Esophagus mucosa (tissue), 1 donor: ENCODE results near the gene C1orf52. TPM values are rescaled to one million over a fixed set of nuclear protein-coding genes. Genes with fewer than 3 reads are reported as not detected.

ENCODE experiments used
- ATAC-seq: fragments of 200-7000 bp; cut with Tn5 transposase; one replicate; pipeline ENCODE4 v1.9.1; 2020
- total RNA-seq: library from RNA; stranded (reverse); gene quantifications from one replicate; pipeline ENCODE4 v1.2.4, GENCODE V29; 2023
- donor health status: DM: yes; HTN: yes; CAD: no.

C1orf52 gene
- total RNA-seq, 1 donor from 2014 or later: 11.7 TPM

GRCh38 chr1:85229574-85230097 lies 29.8 kb downstream of the C1orf52 start:
- ATAC-seq: peak; percentile 66

- ATAC-seq: no peak
These were observed 30.5 kb downstream of the C1orf52 start for GRCh38 chr1:85228972-85229371.

DNA sequence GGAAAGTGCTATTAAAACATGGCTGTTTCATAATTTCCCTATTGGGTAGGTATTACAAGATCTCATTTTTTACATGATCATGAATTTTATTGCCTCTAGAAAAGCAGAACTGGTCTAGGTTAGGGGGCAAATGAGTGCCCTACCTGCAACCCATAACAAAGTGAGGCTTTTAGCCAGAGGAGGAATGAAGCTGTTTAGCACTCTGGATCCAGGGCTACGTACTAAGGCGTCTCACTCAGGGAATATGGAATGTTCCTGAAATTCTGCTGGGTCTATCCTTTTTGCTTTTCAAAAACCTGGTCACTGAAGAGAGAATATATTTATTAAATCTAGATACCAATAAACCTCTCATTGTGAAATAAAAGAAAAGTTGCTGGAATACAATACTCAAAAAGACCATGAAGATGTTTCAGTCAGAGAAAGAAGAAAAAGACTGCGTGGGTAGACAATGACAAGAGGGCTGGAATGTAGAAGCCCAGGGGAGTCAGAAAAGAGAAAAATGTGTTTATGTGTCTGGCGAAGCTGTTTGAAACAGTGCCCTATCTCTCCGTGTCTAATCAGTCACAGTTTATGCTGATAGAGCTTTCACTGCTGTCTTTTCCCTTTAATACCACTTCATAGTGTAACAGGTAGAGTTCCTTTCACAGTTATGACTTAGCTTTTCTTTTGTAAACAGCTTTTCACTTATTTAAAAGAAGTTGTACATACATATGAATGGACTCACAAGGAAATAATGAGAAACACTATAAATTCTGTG lies 33.7 kb downstream of the C1orf52 start:
- ATAC-seq: no peak

GRCh38 chr1:85224734-85225623 lies 34.5 kb downstream of the C1orf52 start:
- ATAC-seq: peak; percentile 65

GRCh38 chr1:85224295-85224694 lies 35.2 kb downstream of the C1orf52 start:
- no peak for ATAC-seq

DNA sequence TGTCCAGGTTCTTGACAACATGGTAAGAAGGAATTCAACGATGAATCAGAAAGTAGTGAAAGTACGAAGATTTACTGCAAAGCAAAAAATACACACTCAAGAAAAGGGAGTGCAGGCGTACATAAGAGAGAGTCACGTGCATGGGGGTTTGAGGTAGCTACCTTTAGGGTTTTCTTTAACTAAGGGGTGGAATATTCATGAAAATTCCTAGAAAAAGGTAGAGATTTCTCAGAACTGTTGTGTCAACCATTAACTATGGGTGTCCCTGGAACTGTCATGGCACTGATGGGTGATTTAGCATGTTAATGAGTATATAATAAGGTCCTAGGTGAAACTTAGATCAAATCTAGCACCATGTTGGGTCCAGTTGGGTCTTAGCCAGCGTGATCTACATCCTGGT lies 36.1 kb downstream of the C1orf52 start:
- ATAC-seq: no peak

DNA sequence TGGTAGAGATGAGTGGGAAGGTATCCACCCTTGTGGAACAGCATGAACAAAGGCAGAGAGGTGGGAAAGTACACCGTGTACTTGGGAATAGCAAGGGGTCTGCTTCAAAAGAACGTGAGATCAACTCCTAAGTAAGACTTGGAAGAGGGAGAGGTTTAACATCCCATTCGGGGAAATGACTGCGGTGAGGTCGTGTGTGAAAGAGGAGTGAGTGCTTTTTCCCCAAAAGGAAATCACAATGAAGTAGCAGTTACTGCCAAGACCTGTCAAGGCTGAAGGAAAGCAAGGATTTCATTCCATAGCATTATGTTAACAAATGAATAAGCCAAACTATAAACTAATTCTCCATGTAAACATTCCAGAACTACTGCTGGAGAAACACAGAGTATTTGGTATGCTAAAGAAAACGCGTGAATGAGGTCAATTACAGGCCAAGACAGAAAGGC lies 38.7 kb downstream of the C1orf52 start:
- no peak for ATAC-seq

GRCh38 chr1:85219853-85220610 lies 39.4 kb downstream of the C1orf52 start:
- ATAC-seq: no peak

GRCh38 chr1:85216697-85217096 lies 42.8 kb downstream of the C1orf52 start:
- ATAC-seq: no peak

- no peak for ATAC-seq
These were observed 44.8 kb downstream of the C1orf52 start for GRCh38 chr1:85214654-85215053.

DNA sequence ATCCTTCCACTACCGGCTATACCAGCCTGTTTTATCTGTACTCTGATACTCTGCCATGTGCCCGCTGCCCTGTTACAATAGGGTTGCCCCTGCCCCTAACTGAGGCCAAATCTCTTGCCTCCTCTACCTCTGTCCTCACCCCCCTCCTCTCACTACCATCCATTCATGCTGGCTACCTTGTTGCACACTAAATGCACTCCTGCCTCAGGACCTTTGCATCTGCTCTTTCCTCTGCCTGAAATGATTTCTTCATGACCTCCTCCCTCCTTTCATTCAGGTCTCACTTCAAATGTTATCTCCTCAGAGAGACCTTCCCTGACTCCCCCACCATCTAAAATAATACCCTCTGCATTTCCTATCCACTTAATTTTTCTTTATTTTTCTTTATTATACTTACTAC lies 51.0 kb downstream of the C1orf52 start:
- ATAC-seq: no peak

DNA sequence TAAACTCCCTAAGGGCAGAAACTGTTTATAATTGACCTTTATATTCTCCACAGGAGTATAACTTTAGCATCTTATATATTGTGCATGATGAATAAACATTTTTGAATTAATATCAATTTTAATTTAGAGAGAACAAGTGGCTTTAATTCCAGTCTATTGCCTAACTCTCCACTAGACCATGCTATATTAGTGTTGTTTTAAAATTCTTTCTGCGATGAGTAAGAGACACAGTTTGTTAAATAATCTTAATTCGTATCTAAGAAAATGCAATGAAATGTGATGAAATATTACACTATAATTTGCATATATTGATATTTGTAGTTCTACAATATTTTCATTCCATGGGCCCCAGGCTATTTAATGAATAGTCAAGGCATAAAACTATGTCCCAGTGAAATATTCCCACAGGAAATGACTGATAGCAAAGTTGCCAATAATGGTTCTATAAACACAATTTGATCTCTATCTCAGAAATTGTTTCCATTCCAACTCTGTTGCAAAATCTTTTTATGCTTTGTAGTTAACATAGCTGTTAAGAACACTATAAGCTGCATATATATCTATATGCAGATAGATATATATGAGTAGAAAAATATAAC lies 55.8 kb downstream of the C1orf52 start:
- ATAC-seq: no peak

- ATAC-seq: no peak
These were observed 56.6 kb downstream of the C1orf52 start for GRCh38 chr1:85202864-85203255.

- ATAC-seq: peak; percentile 64
These were observed 57.2 kb downstream of the C1orf52 start for GRCh38 chr1:85202092-85202863.

- ATAC-seq: peak; percentile 92
These were observed 57.9 kb downstream of the C1orf52 start for GRCh38 chr1:85201340-85202091.

GRCh38 chr1:85200463-85201339 lies 58.8 kb downstream of the C1orf52 start, which contains the start of gene SYDE2:
TSS of gene SYDE2 (minus strand) at chr1:85201016. CDS start at chr1:85200996, 20 bp downstream.
- peak; percentile 81 for ATAC-seq
